Astrocyte (in vitro differentiated cells and primary cell): ENCODE measurements around the gene METTL25B. TPM values are rescaled to one million over a fixed set of nuclear protein-coding genes. Genes with fewer than 3 reads are reported as not detected.

Source experiments
- DNase-seq: peaks from one replicate; pipeline ENCODE4 v3.0.0-alpha.2; 2010; ENCODE audit warnings: low read depth
- FAIRE-seq: peaks from 2 replicates; lab custom pipeline; 2011; peaks lifted over from hg19 to GRCh38; lab: Jason Lieb, UNC
- H2AFZ ChIP-seq: 2 replicates; pipeline ENCODE4 v1.6.0; 2012; ENCODE audit warnings: low read depth, low read length, inconsistent platforms
- H3K27ac ChIP-seq: 2 replicates; pipeline ENCODE4 v1.5.1; 2011; ENCODE audit warnings: low read depth, low read length, inconsistent platforms
- H3K27me3 ChIP-seq: 2 replicates; pipeline ENCODE4 v1.6.0; 2011; ENCODE audit warnings: low read length, inconsistent platforms; ENCODE audit not compliant: insufficient read depth
- H3K36me3 ChIP-seq: 2 replicates; pipeline ENCODE4 v1.5.1; 2011; ENCODE audit warnings: low read length, inconsistent platforms; ENCODE audit not compliant: insufficient read depth
- H3K4me1 ChIP-seq: 2 replicates; pipeline ENCODE4 v1.5.1; 2011; ENCODE audit warnings: low read length, inconsistent platforms; ENCODE audit not compliant: insufficient read depth
- H3K4me2 ChIP-seq: 2 replicates; pipeline ENCODE4 v1.6.0; 2012; ENCODE audit warnings: low read length, inconsistent platforms
- H3K4me3 ChIP-seq: 2 replicates; pipeline ENCODE4 v1.5.1; 2011; ENCODE audit warnings: low read depth, mild to moderate bottlenecking, low read length, inconsistent platforms; ENCODE audit not compliant: insufficient read depth
- H3K79me2 ChIP-seq: 2 replicates; pipeline ENCODE4 v1.6.0; 2012; ENCODE audit warnings: mild to moderate bottlenecking, low read length, inconsistent platforms; ENCODE audit not compliant: insufficient read depth
- H3K9ac ChIP-seq: 2 replicates; pipeline ENCODE4 v1.6.0; 2012; ENCODE audit warnings: mild to moderate bottlenecking, low read length, inconsistent platforms
- H3K9me3 ChIP-seq: 2 replicates; pipeline ENCODE4 v1.5.1; 2012; ENCODE audit warnings: low read depth, mild to moderate bottlenecking, low read length, inconsistent platforms; ENCODE audit not compliant: insufficient read depth
- H4K20me1 ChIP-seq: 2 replicates; pipeline ENCODE4 v1.6.0; 2012; ENCODE audit warnings: low read length, inconsistent platforms; ENCODE audit not compliant: insufficient read depth
- H3K27ac Mint-ChIP-seq: one replicate; pipeline ENCODE4 v1.8.0; 2021; ENCODE audit warnings: mild to moderate bottlenecking, mixed read lengths; ENCODE audit not compliant: unreplicated experiment
- H3K27me3 Mint-ChIP-seq: one replicate; pipeline ENCODE4 v1.8.0; 2021; ENCODE audit warnings: low read depth, mixed read lengths; ENCODE audit not compliant: unreplicated experiment
- H3K36me3 Mint-ChIP-seq: one replicate; pipeline ENCODE4 v1.8.0; 2021; ENCODE audit warnings: low read depth, mixed read lengths; ENCODE audit not compliant: unreplicated experiment
- H3K4me1 Mint-ChIP-seq: one replicate; pipeline ENCODE4 v1.8.0; 2021; ENCODE audit warnings: low read depth, mixed read lengths; ENCODE audit not compliant: unreplicated experiment
- H3K4me3 Mint-ChIP-seq: one replicate; pipeline ENCODE4 v1.8.0; 2021; ENCODE audit warnings: mild to moderate bottlenecking, moderate library complexity, mixed read lengths; ENCODE audit not compliant: unreplicated experiment
- H3K9me3 Mint-ChIP-seq: one replicate; pipeline ENCODE4 v1.8.0; 2021; ENCODE audit warnings: mild to moderate bottlenecking, mixed read lengths; ENCODE audit not compliant: unreplicated experiment
- CTCF ChIP-seq: IDR thresholded peaks from 2 replicates; pipeline ENCODE4 v1.5.1; 2011; ENCODE audit warnings: low read depth, mild to moderate bottlenecking, inconsistent platforms, low read length, moderate library complexity; ENCODE audit not compliant: insufficient read depth
- EZH2 ChIP-seq: IDR thresholded peaks from 2 replicates; pipeline ENCODE4 v1.6.1; 2012; ENCODE audit warnings: mild to moderate bottlenecking, low read length, inconsistent platforms; ENCODE audit not compliant: insufficient read depth
- total RNA-seq: library from RNA; stranded (reverse); gene quantifications from 2 replicates; pipeline ENCODE4 v1.2.1, GENCODE V29; 2021

Gene METTL25B
- total RNA-seq, 1 donor from 2014 or later, result 9.9 TPM

GRCh38 chr1:156728599-156729462 lies 562 bp downstream of the METTL25B start, which contains the start of gene ISG20L2:
ISG20L2 (minus strand) TSS chr1:156728766; CDS start chr1:156727652, 1,114 bp downstream.
- Histone ChIP-seq H3K4me3 (peak within 1 kb of the TSS; percentile 100), H2AFZ (peak within 1 kb of the TSS; percentile 87), H3K4me1 (peaks cover 31% of the 10 kb centered on the region), H4K20me1 (peaks cover 40% of the 10 kb centered on the region), H3K9me3 (no peaks in the 10 kb centered on the region), H3K27me3 (no peaks in the 10 kb centered on the region), H3K4me2 (peak within 1 kb of the TSS; percentile 95), H3K27ac (peak within 1 kb of the TSS; percentile 98), H3K9ac (peak within 1 kb of the TSS; percentile 97), H3K36me3 (peaks cover 2% of the 10 kb centered on the region), H3K79me2 (peaks cover 57% of the 10 kb centered on the region)
- DNase-seq (peak; percentile 98), FAIRE-seq (no peak)
- peak within 1 kb of the TSS; percentile 97 for H3K27ac Mint-ChIP-seq
- no peak within 1 kb of the TSS for H3K4me3 Mint-ChIP-seq
- H3K9me3 Mint-ChIP-seq, result no peaks in the 10 kb centered on the region
- TF ChIP-seq CTCF (no peak), EZH2 (no peak)
- H3K4me1 Mint-ChIP-seq, result peaks cover 4% of the 10 kb centered on the region
- peaks cover 11% of the 10 kb centered on the region for H3K36me3 Mint-ChIP-seq
- no peaks in the 10 kb centered on the region for H3K27me3 Mint-ChIP-seq

DNA sequence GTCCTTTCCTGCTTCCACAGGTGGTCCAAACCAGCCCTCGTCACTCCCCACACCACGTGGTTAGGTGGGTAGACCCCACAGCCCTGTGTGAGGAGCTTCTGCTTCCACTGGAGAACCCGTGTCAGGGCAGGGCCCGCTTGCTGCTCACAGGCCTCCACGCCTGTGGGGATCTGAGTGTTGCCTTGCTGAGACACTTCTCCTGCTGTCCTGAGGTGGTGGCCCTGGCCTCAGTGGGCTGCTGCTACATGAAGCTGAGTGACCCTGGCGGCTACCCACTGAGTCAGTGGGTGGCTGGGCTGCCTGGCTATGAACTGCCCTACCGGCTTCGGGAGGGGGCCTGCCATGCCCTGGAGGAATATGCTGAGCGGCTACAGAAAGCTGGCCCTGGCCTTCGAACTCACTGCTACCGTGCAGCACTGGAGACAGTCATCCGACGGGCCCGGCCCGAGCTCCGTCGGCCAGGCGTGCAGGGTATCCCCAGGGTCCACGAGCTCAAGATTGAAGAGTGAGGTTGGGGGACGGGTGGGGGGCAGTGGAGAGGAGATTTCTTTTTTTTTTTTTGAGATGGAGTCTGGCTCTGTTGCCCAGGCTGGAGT lies 5.8 kb downstream of the METTL25B start:
- Histone ChIP-seq H3K27me3 (no peaks in the 10 kb centered on the region), H3K79me2 (peaks cover 10% of the 10 kb centered on the region), H3K9ac (no peak overlapping the region), H3K9me3 (no peaks in the 10 kb centered on the region), H3K36me3 (peaks cover 18% of the 10 kb centered on the region), H2AFZ (no peak overlapping the region), H3K27ac (no peak overlapping the region), H3K4me3 (no peak overlapping the region), H4K20me1 (no peaks in the 10 kb centered on the region), H3K4me1 (no peaks in the 10 kb centered on the region), H3K4me2 (no peak overlapping the region)
- H3K9me3 Mint-ChIP-seq, result no peaks in the 10 kb centered on the region
- peaks cover 1% of the 10 kb centered on the region for H3K4me1 Mint-ChIP-seq
- DNase-seq (no peak), FAIRE-seq (no peak)
- H3K36me3 Mint-ChIP-seq, result peaks cover 7% of the 10 kb centered on the region
- H3K27me3 Mint-ChIP-seq, result no peaks in the 10 kb centered on the region
- H3K27ac Mint-ChIP-seq, result no peak overlapping the region
- no peak overlapping the region for H3K4me3 Mint-ChIP-seq
- TF ChIP-seq CTCF (no peak), EZH2 (no peak)
